ENCODE measurements around the gene DOK1. TPM values are rescaled to one million over a fixed set of nuclear protein-coding genes. Genes with fewer than 3 reads are reported as not detected.

The DOK1 gene
- total RNA-seq, result 17.6 and 27.3 TPM in 2 replicates

GRCh38 chr2:74553892-74554819, at the start of gene DOK1, which contains the start of gene LOXL3:
Gene DOK1, plus strand, starts transcription at chr2:74554720. Its CDS starts 35 bp downstream, at chr2:74554755.
Gene LOXL3, minus strand, starts transcription at chr2:74553942. Its CDS starts 1,308 bp downstream, at chr2:74552634.

GRCh38 chr2:74507145-74507925, 47.2 kb upstream of the DOK1 start, which contains the start of gene PCGF1:
Gene PCGF1, minus strand, starts transcription at chr2:74507695. Its CDS starts 27 bp downstream, at chr2:74507668.

GRCh38 chr2:74514368-74515270, 39.9 kb upstream of the DOK1 start, which contains the start of gene TLX2:
Gene TLX2, plus strand, starts transcription at chr2:74514450. Its CDS starts 357 bp downstream, at chr2:74514807.

GRCh38 chr2:74525717-74526648, 28.5 kb upstream of the DOK1 start, which contains the start of gene DQX1:
Gene DQX1, minus strand, starts transcription at chr2:74526231. Its CDS starts 502 bp downstream, at chr2:74525729.

GRCh38 chr2:74529357-74530238, 24.9 kb upstream of the DOK1 start, which contains the start of the genes AUP1 and HTRA2:
Gene AUP1, minus strand, starts transcription at chr2:74529706. Its CDS starts 77 bp downstream, at chr2:74529629.
Gene HTRA2, plus strand, starts transcription at chr2:74529933. Its CDS starts 74 bp downstream, at chr2:74530007.

Other genes starting within 250 kb of the DOK1 start
- gene SLC4A5, start 211.3 kb upstream of the DOK1 start, total RNA-seq, result 0.09 and 0.11 TPM in 2 replicates
- gene DCTN1, start 174.4 kb upstream of the DOK1 start, total RNA-seq, result 126 and 136 TPM in 2 replicates
- under 0.01 TPM in 1 of 2 replicates, not detected in the other for gene C2orf81, start 133.1 kb upstream of the DOK1 start, total RNA-seq
- 30.2 and 34.0 TPM in 2 replicates for gene WDR54, start 133.0 kb upstream of the DOK1 start, total RNA-seq
- gene RTKN, start 112.8 kb upstream of the DOK1 start, total RNA-seq, result 17.7 and 20.2 TPM in 2 replicates
- 8.0 and 9.0 TPM in 2 replicates for gene INO80B, start 99.6 kb upstream of the DOK1 start, total RNA-seq
- gene WBP1, start 96.3 kb upstream of the DOK1 start, total RNA-seq, result 35.6 and 37.3 TPM in 2 replicates
- gene MOGS, start 89.3 kb upstream of the DOK1 start, total RNA-seq, result 43.9 and 49.6 TPM in 2 replicates
- 26.2 and 32.2 TPM in 2 replicates for gene MRPL53, start 82.0 kb upstream of the DOK1 start, total RNA-seq
- 12.8 and 14.4 TPM in 2 replicates for gene CCDC142, start 71.7 kb upstream of the DOK1 start, total RNA-seq
- 8.3 and 9.9 TPM in 2 replicates for gene TTC31, start 71.6 kb upstream of the DOK1 start, total RNA-seq
- 0.09 and 0.11 TPM in 2 replicates for gene LBX2, start 55.1 kb upstream of the DOK1 start, total RNA-seq
- gene PCGF1, start 47.0 kb upstream of the DOK1 start, total RNA-seq, result 7.4 and 10.1 TPM in 2 replicates
- not detected in 2 replicates for gene TLX2, start 40.3 kb upstream of the DOK1 start, total RNA-seq
- gene DQX1, start 28.5 kb upstream of the DOK1 start, total RNA-seq, result 0.09 and 0.11 TPM in 2 replicates
- gene AUP1, start 25.0 kb upstream of the DOK1 start, total RNA-seq, result 91.4 and 109 TPM in 2 replicates
- gene HTRA2, start 24.8 kb upstream of the DOK1 start, total RNA-seq, result 37.5 and 48.9 TPM in 2 replicates
- 0.87 and 1.2 TPM in 2 replicates for gene LOXL3, start 778 bp upstream of the DOK1 start, total RNA-seq
- not detected in 2 replicates for gene M1AP, start 93.6 kb downstream of the DOK1 start, total RNA-seq
- gene SEMA4F, start 99.5 kb downstream of the DOK1 start, total RNA-seq, result 1.3 and 3.1 TPM in 2 replicates

Measured in dermis lymphatic vessel endothelial cell (primary cell).